ENCODE measurements around the gene PARVG.
"Not testable (repeated sequence)": the region's sequence is repeated elsewhere in the genome, so short reads cannot be mapped to it uniquely, and the experiment has no call there.

Gene PARVG

GRCh38 chr22:44237290-44237689, 56.6 kb downstream of the PARVG start:
- in situ Hi-C loops (cut with MboI; ENCODE audit: low sequenced_read_pairs, unreplicated experiment): no loop called here
- no peak for TF ChIP-seq CTCF (IDR thresholded peaks at IDR 0.05; ENCODE audit: borderline replicate concordance, control extremely low read depth, extremely low read depth, insufficient read depth, missing control alignments)
- DNase-seq (ENCODE audit: low spot score): no peak

GRCh38 chr22:44241121-44241520, 60.4 kb downstream of the PARVG start:
- in situ Hi-C loops (cut with MboI; ENCODE audit: low sequenced_read_pairs, unreplicated experiment); DNase-seq (ENCODE audit: low spot score): not testable (repeated sequence)

- in situ Hi-C loops (cut with MboI; ENCODE audit: low sequenced_read_pairs, unreplicated experiment): no loop called here
- DNase-seq (ENCODE audit: low spot score): no peak
- no peak for TF ChIP-seq CTCF (IDR thresholded peaks at IDR 0.05; ENCODE audit: borderline replicate concordance, control extremely low read depth, extremely low read depth, insufficient read depth, missing control alignments)
Measured at GRCh38 chr22:44242946-44243724, 62.4 kb downstream of the PARVG start.

- in situ Hi-C loops (cut with MboI; ENCODE audit: low sequenced_read_pairs, unreplicated experiment): no loop called here
- TF ChIP-seq CTCF (IDR thresholded peaks at IDR 0.05; ENCODE audit: borderline replicate concordance, control extremely low read depth, extremely low read depth, insufficient read depth, missing control alignments): no peak
- DNase-seq (ENCODE audit: low spot score): no peak
Measured at GRCh38 chr22:44243761-44244160, 63.0 kb downstream of the PARVG start.

GRCh38 chr22:44244265-44244822, 63.6 kb downstream of the PARVG start:
- DNase-seq (ENCODE audit: low spot score): no peak
- in situ Hi-C loops (cut with MboI; ENCODE audit: low sequenced_read_pairs, unreplicated experiment): no loop called here
- TF ChIP-seq CTCF (IDR thresholded peaks at IDR 0.05; ENCODE audit: borderline replicate concordance, control extremely low read depth, extremely low read depth, insufficient read depth, missing control alignments): no peak

- no peak for TF ChIP-seq CTCF (IDR thresholded peaks at IDR 0.05; ENCODE audit: borderline replicate concordance, control extremely low read depth, extremely low read depth, insufficient read depth, missing control alignments)
- in situ Hi-C loops (cut with MboI; ENCODE audit: low sequenced_read_pairs, unreplicated experiment): no loop called here
- DNase-seq (ENCODE audit: low spot score): no peak
Measured at GRCh38 chr22:44245438-44245837, 64.7 kb downstream of the PARVG start.

GRCh38 chr22:44245867-44246266, 65.1 kb downstream of the PARVG start:
- TF ChIP-seq CTCF (IDR thresholded peaks at IDR 0.05; ENCODE audit: borderline replicate concordance, control extremely low read depth, extremely low read depth, insufficient read depth, missing control alignments): no peak
- DNase-seq (ENCODE audit: low spot score): no peak
- in situ Hi-C loops (cut with MboI; ENCODE audit: low sequenced_read_pairs, unreplicated experiment): no loop called here
